HepG2 (cell line): ENCODE data around the gene TNFSF15. TPM values are rescaled to one million over a fixed set of nuclear protein-coding genes. Genes with fewer than 3 reads are reported as not detected.

ENCODE experiments used
- ADNP ChIP-seq: sonication (generic); formaldehyde crosslinking; IDR thresholded peaks from 2 replicates; pipeline ENCODE4 v1.4.0; 2020; ENCODE audit warnings: missing genetic modification reagents
- HES4 ChIP-seq: sonication (generic); formaldehyde crosslinking; IDR thresholded peaks from 2 replicates; pipeline ENCODE4 v1.9.0; 2021; ENCODE audit warnings: mild to moderate bottlenecking, missing genetic modification reagents, borderline replicate concordance
- MAFG ChIP-seq: sonication (generic); formaldehyde crosslinking; IDR thresholded peaks from 2 replicates; pipeline ENCODE4 v1.5.1; 2020; ENCODE audit warnings: mild to moderate bottlenecking, missing genetic modification reagents
- NR2C2 ChIP-seq: sonication (generic); formaldehyde crosslinking; IDR thresholded peaks from 2 replicates; pipeline ENCODE4 v1.4.0; 2020; ENCODE audit warnings: missing genetic modification reagents, mild to moderate bottlenecking, moderate library complexity, borderline replicate concordance
- NR2F2 ChIP-seq: IDR thresholded peaks from 2 replicates; pipeline ENCODE4 v1.6.1; 2012; ENCODE audit warnings: low read depth, inconsistent platforms, borderline replicate concordance
- NRL ChIP-seq: sonication (generic); formaldehyde crosslinking; IDR thresholded peaks from 2 replicates; pipeline ENCODE4 v1.5.0; 2020; ENCODE audit warnings: missing genetic modification reagents, mild to moderate bottlenecking, moderate library complexity, borderline replicate concordance
- REPIN1 ChIP-seq: sonication (generic); formaldehyde crosslinking; IDR thresholded peaks from 2 replicates; pipeline ENCODE4 v1.8.0; 2022; ENCODE audit warnings: missing genetic modification reagents, low read depth, mild to moderate bottlenecking, borderline replicate concordance
- SP1 ChIP-seq, 2 experiments: fragments of 450-650 bp in 1 of 2; sonication (generic) in 1 of 2; formaldehyde crosslinking in 1 of 2; IDR thresholded peaks; 2 replicates each; pipeline versions ENCODE4 v1.4.0 to v1.6.1; 2016 to 2020; ENCODE audit warnings: missing genetic modification reagents in 1 of 2
- SRF ChIP-seq: IDR thresholded peaks from 2 replicates; pipeline ENCODE4 v1.6.1; 2011; ENCODE audit warnings: mild to moderate bottlenecking, low read depth, low read length, moderate library complexity
- STAG1 ChIP-seq: sonication (generic); formaldehyde crosslinking; IDR thresholded peaks from 2 replicates; pipeline ENCODE4 v1.4.0; 2020; ENCODE audit warnings: missing genetic modification reagents
- XRCC5 ChIP-seq: fragments of 200-400 bp; formaldehyde crosslinking; optimal IDR thresholded peaks from 2 replicates; pipeline ENCODE3; 2017; ENCODE audit warnings: mild to moderate bottlenecking, low read length
- ZFP1 ChIP-seq: IDR thresholded peaks from 2 replicates; pipeline ENCODE4 v1.6.1; 2016
- ZNF256 ChIP-seq: sonication (generic); formaldehyde crosslinking; conservative IDR thresholded peaks from 2 replicates; pipeline ENCODE4 v1.4.0; 2020; ENCODE audit warnings: missing genetic modification reagents
- ZNF30 ChIP-seq: sonication (generic); formaldehyde crosslinking; IDR thresholded peaks from 2 replicates; pipeline ENCODE4 v1.5.0; 2020; ENCODE audit warnings: mild to moderate bottlenecking, missing genetic modification reagents
- ZNF333 ChIP-seq: sonication (generic); formaldehyde crosslinking; IDR thresholded peaks from 2 replicates; pipeline ENCODE4 v1.4.0; 2020; ENCODE audit warnings: mild to moderate bottlenecking, missing genetic modification reagents, borderline replicate concordance
- ZNF44 ChIP-seq: sonication (generic); formaldehyde crosslinking; IDR thresholded peaks from 2 replicates; pipeline ENCODE4 v1.5.1; 2020; ENCODE audit warnings: mild to moderate bottlenecking, missing genetic modification reagents
- ZNF563 ChIP-seq: sonication (generic); formaldehyde crosslinking; IDR thresholded peaks from 2 replicates; pipeline ENCODE4 v1.8.0; 2022; ENCODE audit warnings: mild to moderate bottlenecking, moderate library complexity, missing genetic modification reagents
- ZNF607 ChIP-seq: sonication (generic); formaldehyde crosslinking; IDR thresholded peaks from 2 replicates; pipeline ENCODE4 v1.5.1; 2020; ENCODE audit warnings: missing genetic modification reagents, mild to moderate bottlenecking, borderline replicate concordance
- ZNF652 ChIP-seq: IDR thresholded peaks from 2 replicates; pipeline ENCODE4 v1.6.1; 2016; ENCODE audit warnings: low read depth, borderline replicate concordance
- ZNF7 ChIP-seq: IDR thresholded peaks from 2 replicates; pipeline ENCODE4 v1.6.1; 2016; ENCODE audit warnings: missing biosample characterization, missing genetic modification reagents
- polyA plus RNA-seq, 8 experiments: library from polyadenylated mRNA; depleted of rRNA in 3 of 8; stranded (reverse) in 7 of 8; unstranded in 1 of 8; fragments of >200 nt; fragmentation: Illumina TruSeq in 4 of 8; extraction: Trizol in 4 of 8; gene quantifications; 2 replicates each; pipeline versions ENCODE4 v1.2.1 to v1.2.3, GENCODE V29; 2011 to 2016; ENCODE audit warnings: low read depth in 4 of 8, missing spikeins in 1 of 8, mixed read lengths in 1 of 8; ENCODE audit not compliant: insufficient read depth in 1 of 8
- total RNA-seq, 5 experiments: library from RNA; depleted of rRNA; stranded (reverse); fragments of >200 nt; fragmentation: Illumina TruSeq; extraction: Trizol; gene quantifications; 2 replicates each; pipeline ENCODE4 v1.2.3, GENCODE V29; 2016; ENCODE audit warnings: low read depth in 1 of 5
- TF ChIP-seq, protein P1 (sequence below): sonication (generic); formaldehyde crosslinking; IDR thresholded peaks from 2 replicates; pipeline ENCODE4 v1.4.0; 2020; ENCODE audit warnings: missing genetic modification reagents
- TF ChIP-seq, protein P2 (sequence below): sonication (generic); formaldehyde crosslinking; conservative IDR thresholded peaks from 2 replicates; pipeline ENCODE4 v1.4.0; 2020; ENCODE audit warnings: mild to moderate bottlenecking, missing genetic modification reagents, moderate library complexity
- TF ChIP-seq, protein P3 (sequence below): sonication (generic); formaldehyde crosslinking; IDR thresholded peaks from 2 replicates; pipeline ENCODE4 v1.5.0; 2020; ENCODE audit warnings: mild to moderate bottlenecking, missing genetic modification reagents, moderate library complexity
- TF ChIP-seq, protein P4 (sequence below): IDR thresholded peaks from 2 replicates; pipeline ENCODE4 v1.6.1; 2018; ENCODE audit warnings: missing genetic modification reagents

TNFSF15 gene
- total and polyA plus RNA-seq, 2 of the 13 experiments (the other 11 are each of a cell fraction or from before 2014, with no cell fraction given): 0.02 to 0.03 TPM

DNA sequence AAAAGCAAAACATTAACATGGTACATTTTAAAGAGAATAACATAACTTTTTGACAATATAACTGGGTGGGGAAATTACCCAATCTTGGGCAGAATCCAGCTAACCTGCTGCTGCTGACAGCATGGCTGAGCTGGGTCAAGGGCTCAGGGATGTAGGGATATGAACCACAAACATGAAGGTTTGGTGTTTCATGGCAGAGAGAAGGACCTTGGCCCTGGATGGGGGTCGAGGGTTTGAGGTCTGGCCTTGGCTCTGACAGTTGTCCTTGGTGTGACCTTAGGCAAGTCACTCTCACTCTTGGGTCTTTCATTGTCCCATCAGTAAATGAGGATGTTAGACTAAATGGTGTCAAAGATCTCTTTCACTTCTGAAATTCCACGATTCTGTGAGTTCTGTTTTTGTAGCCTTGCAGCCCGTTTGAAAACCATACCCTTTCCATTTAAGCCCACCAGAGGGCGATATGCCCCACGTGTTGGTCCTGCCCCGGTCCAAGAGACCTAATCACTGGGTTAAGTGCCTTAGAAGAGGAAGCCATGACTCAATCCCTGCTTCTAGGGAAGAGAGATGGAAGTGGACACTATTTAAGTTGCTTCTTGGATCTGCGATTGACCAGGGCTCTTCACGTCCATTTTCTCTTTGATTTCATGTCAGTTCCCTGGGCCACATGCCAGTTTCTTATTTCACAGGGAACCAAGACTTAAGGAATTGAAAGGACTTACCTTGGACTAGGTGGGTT, 67.1 kb downstream of the TNFSF15 start (continued):
- TF ChIP-seq ZFP1 (CRISPR knock-in tag): no peak
- TF ChIP-seq ZNF563 (CRISPR knock-in tag): no peak
- no peak for TF ChIP-seq SP1 (IDR thresholded peaks at IDR 0.05)
- TF ChIP-seq SP1 (CRISPR knock-in tag; IDR thresholded peaks at IDR 0.05): no peak
- peak; percentile 61 for TF ChIP-seq XRCC5
- no peak for TF ChIP-seq ZNF30 (CRISPR knock-in tag)
- TF ChIP-seq REPIN1 (CRISPR knock-in tag): 0 out of 2 replicates have a peak, but pooled peaks have one; percentile 22
- no peak for TF ChIP-seq NRL (CRISPR knock-in tag)
- TF ChIP-seq NR2F2: no peak
- TF ChIP-seq ZNF7 (CRISPR knock-in tag): no peak
- no peak for TF ChIP-seq MAFG (CRISPR knock-in tag)
- TF ChIP-seq ZNF607: no peak
- TF ChIP-seq ZNF652 (CRISPR knock-in tag): no peak
- TF ChIP-seq, protein P1, sequence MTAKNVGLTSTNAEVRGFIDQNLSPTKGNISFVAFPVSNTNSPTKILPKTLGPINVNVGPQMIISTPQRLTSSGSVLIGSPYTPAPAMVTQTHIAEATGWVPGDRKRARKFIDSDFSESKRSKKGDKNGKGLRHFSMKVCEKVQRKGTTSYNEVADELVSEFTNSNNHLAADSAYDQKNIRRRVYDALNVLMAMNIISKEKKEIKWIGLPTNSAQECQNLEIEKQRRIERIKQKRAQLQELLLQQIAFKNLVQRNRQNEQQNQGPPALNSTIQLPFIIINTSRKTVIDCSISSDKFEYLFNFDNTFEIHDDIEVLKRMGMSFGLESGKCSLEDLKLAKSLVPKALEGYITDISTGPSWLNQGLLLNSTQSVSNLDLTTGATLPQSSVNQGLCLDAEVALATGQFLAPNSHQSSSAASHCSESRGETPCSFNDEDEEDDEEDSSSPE: no peak
- peak; percentile 95 for TF ChIP-seq STAG1 (CRISPR knock-in tag)
- TF ChIP-seq ADNP: no peak
- no peak for TF ChIP-seq ZNF44 (CRISPR knock-in tag)
- no peak for TF ChIP-seq ZNF256 (CRISPR knock-in tag)
- TF ChIP-seq NR2C2: no peak
- TF ChIP-seq, protein P2, sequence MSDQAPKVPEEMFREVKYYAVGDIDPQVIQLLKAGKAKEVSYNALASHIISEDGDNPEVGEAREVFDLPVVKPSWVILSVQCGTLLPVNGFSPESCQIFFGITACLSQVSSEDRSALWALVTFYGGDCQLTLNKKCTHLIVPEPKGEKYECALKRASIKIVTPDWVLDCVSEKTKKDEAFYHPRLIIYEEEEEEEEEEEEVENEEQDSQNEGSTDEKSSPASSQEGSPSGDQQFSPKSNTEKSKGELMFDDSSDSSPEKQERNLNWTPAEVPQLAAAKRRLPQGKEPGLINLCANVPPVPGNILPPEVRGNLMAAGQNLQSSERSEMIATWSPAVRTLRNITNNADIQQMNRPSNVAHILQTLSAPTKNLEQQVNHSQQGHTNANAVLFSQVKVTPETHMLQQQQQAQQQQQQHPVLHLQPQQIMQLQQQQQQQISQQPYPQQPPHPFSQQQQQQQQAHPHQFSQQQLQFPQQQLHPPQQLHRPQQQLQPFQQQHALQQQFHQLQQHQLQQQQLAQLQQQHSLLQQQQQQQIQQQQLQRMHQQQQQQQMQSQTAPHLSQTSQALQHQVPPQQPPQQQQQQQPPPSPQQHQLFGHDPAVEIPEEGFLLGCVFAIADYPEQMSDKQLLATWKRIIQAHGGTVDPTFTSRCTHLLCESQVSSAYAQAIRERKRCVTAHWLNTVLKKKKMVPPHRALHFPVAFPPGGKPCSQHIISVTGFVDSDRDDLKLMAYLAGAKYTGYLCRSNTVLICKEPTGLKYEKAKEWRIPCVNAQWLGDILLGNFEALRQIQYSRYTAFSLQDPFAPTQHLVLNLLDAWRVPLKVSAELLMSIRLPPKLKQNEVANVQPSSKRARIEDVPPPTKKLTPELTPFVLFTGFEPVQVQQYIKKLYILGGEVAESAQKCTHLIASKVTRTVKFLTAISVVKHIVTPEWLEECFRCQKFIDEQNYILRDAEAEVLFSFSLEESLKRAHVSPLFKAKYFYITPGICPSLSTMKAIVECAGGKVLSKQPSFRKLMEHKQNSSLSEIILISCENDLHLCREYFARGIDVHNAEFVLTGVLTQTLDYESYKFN (CRISPR knock-in tag): no peak
- TF ChIP-seq, protein P3, sequence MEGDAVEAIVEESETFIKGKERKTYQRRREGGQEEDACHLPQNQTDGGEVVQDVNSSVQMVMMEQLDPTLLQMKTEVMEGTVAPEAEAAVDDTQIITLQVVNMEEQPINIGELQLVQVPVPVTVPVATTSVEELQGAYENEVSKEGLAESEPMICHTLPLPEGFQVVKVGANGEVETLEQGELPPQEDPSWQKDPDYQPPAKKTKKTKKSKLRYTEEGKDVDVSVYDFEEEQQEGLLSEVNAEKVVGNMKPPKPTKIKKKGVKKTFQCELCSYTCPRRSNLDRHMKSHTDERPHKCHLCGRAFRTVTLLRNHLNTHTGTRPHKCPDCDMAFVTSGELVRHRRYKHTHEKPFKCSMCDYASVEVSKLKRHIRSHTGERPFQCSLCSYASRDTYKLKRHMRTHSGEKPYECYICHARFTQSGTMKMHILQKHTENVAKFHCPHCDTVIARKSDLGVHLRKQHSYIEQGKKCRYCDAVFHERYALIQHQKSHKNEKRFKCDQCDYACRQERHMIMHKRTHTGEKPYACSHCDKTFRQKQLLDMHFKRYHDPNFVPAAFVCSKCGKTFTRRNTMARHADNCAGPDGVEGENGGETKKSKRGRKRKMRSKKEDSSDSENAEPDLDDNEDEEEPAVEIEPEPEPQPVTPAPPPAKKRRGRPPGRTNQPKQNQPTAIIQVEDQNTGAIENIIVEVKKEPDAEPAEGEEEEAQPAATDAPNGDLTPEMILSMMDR: peak; percentile 90
- TF ChIP-seq SRF: no peak
- TF ChIP-seq, protein P4, sequence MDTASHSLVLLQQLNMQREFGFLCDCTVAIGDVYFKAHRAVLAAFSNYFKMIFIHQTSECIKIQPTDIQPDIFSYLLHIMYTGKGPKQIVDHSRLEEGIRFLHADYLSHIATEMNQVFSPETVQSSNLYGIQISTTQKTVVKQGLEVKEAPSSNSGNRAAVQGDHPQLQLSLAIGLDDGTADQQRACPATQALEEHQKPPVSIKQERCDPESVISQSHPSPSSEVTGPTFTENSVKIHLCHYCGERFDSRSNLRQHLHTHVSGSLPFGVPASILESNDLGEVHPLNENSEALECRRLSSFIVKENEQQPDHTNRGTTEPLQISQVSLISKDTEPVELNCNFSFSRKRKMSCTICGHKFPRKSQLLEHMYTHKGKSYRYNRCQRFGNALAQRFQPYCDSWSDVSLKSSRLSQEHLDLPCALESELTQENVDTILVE (CRISPR knock-in tag): 0 out of 2 replicates have a peak, but pooled peaks have one; percentile 33
- no peak for TF ChIP-seq HES4 (CRISPR knock-in tag)
- 0 out of 2 replicates have a peak, but pooled peaks have one; percentile 63 for TF ChIP-seq ZNF333 (CRISPR knock-in tag)
